Islet of Langerhans (tissue), 1 donor: ENCODE data around the gene FAM107A.

Experiments
- FAIRE-seq: peaks from one replicate; lab custom pipeline; 2011; peaks lifted over from hg19 to GRCh38; lab: Jason Lieb, UNC

FAM107A gene

GRCh38 chr3:58591517-58592510, 14.6 kb upstream of the FAM107A start:
- FAIRE-seq = no peak

DNA sequence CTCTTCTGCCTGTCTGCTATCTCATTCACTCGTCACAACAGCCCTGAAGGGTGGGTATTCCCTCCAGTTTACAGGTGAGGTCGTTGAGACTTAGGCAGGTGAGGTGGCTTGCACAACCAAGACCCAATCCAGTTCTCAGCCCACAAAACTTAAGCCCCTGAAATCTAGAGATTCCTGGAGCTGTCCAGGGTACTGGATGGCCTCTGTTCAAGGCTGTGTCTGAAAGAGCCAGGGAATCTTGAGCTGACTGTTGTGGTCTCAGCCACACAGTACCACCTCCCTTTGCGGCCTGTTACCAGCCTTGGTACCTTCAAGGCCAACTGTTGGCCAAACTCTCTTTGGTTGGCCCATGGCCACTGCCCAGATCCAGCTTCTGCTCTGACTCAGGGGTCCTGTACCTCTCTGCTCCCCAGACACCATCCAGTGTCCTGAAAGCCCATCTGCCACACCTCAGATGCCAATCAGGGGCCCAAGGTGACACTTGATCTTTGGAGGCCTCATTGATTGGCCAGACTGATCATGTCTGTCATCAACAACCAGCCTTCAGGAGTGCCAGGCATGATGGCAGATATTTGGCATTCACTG, 10.9 kb upstream of the FAM107A start:
- no peak for FAIRE-seq

DNA sequence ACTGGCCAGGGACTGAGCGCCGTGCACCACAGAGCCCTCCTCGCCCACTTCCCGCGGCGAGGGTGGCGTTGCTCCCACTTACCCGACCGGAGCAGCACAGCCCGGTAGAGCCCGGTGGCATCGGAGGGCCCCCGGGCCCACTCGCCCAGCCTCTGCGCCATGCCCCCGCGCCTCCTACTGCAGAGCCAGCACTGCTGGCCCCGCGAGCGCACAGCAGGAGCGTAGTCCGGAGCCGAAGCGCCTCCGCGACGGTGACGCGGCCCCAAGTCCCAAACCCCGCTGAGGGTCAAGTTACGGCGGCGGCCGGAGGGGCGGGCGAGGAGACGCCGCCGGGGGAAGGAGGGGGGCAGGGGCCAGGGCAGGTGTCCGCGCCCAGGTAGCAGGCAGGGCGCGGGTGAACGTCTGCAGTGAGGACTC, 9.6 kb upstream of the FAM107A start:
- no peak for FAIRE-seq

GRCh38 chr3:58585994-58586393, 8.8 kb upstream of the FAM107A start:
- FAIRE-seq = no peak

DNA sequence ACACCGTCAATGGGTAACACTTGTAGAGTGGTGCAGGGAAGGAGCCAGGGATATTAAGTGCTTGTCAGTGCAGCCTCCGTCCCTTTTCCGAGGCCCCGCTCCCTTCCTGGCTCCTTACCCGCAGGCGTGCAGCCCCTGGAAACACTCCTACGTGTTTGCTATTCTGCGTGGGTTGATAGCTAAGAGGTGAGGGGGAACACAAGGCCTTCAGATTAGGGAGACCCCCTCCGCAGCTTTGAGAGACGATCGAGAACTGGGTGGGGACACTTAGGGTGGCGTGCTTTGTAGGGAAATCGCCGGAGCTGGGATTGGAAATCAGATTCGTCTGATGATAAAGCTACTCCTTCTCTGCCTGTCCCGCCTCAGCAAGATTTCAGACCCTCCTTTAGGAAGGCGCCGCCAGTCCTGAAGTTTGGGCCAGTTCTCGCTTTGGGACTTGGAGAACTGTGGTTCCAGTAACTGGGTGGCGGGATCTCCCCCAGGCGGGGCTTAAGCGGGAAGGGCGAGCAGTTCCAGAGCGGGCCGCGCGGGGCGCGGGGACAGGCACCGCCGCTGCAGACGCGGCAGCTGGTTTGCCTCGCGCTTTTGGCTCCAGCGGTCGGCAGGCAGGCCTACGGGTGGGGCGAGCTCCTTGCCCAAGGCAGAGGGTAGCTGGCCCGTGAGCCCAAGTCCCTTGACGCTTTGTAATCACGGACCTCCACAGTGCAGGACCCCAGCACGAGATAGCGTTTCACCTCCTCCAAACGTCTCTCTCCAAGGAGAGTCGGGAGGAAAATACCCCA, 8.0 kb upstream of the FAM107A start:
- FAIRE-seq = no peak

DNA sequence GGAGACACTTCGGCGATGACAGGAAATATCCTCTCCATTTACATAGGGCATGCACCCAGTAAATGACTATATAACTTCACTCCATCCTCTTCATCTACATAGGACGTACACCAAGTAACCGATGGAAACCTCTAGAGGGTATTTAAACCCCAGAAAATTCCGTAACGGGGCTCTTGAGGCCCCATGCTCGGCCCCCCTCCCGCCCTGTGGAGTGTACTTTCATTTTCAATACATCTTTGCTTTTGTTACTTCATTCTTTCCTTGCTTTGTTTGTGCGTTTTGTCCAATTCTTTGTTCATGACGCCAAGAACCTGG, 7.5 kb upstream of the FAM107A start:
- no peak for FAIRE-seq

DNA sequence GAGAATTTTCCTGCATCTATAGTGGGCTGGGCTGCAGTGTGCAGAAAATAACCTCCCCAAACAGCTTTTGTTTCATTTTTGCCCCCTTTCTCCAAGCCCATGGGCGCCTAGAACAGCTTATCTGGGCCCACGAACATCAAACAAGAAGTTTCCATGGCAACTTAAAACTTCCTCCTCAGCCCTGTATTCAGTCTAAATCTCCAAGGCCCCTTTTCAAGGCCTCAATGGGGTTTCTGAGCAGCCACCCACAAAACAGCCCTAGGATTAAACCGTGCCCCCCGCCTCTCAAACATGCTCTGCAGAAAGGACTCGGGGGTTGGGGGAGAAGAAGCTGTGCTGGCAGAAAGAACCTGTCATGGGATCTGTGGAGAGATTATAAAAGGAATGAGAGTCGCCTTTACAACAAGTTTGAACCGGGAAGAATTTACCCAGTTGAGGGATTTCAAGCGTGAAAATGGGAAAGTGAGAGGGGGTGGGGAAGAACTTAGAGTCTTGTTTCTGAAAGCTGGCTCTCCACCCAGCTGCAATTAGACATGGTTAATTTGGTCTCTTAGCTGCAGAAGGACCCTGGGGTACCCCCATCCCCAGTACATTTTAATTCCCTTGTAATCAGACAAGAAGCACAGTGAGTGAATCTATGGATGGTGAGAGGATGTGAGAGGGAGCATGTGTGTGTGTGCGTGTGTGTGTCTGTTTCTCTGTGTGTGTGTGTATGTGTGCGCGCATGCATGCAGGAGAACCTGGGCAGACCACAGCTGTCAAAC, 4.3 kb upstream of the FAM107A start:
- FAIRE-seq = no peak

DNA sequence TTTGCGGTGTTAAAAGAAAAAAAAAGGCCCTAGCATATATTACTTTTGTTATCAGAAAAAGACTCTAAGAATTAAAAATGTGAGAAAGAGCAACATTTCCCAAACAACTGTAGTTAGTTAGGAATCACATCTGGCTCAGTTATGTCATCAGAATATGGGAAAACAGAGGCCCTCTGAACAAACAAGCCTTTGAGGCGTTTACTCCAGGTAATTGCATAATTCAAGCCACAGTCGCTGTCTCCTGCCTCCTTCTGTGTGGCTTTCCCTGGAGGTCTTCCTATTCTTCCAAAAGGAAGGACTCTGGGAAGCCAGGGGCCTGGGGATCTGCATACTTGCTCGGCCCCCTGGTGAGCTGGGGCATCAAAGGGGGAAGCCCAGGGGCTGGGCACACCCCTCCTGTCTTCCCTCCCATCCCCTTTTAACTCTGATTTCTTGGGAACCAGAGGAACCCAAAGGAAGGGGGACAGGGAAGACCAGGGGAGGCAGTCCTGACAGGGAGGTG, 3.7 kb upstream of the FAM107A start:
- no peak for FAIRE-seq

DNA sequence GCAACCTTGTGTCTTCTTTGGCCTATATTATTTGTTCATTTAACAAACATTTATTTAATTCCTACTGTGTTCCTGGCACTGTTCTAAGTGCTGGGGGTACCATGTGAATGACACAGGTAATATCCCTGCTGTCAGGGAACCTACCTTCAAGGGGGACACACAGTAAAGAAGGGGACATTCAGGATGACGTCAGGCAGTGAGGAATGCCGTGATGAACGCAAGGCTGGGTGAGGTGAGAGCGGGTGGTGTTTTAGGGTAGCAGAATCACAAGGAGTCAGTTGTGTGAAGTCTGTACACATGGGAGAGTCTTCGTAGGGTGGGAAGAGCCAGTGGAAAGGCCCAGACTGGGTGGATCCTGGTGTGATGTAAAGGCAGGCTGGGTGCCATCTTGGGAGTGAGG, 1.7 kb upstream of the FAM107A start:
- FAIRE-seq = no peak

DNA sequence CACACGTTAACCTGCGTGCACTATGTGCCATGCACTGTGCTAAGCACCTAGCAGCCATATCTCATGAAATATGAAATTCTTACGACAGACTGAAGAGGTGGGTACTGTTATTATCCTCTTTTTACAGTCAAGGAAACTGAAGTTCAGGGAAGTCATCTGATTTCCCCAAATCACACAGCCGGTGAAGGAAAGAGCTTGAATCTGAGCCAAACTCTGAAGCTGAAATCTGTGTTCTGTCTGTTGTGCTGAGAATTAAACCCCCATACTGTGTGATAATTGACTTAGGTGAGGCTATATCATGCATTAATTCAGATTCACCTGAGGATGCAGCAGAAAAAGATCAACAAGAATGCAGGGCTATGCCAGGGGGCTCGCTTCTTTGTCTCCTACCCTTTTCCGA, 475 bp downstream of the FAM107A start:
- FAIRE-seq = no peak

- FAIRE-seq = no peak
Measured at GRCh38 chr3:58575971-58576652, 1.1 kb downstream of the FAM107A start.

GRCh38 chr3:58574682-58575081, 2.5 kb downstream of the FAM107A start:
- no peak for FAIRE-seq

- FAIRE-seq = no peak
Measured at GRCh38 chr3:58574106-58574505, 3.1 kb downstream of the FAM107A start.

GRCh38 chr3:58573640-58574039, 3.6 kb downstream of the FAM107A start:
- no peak for FAIRE-seq

DNA sequence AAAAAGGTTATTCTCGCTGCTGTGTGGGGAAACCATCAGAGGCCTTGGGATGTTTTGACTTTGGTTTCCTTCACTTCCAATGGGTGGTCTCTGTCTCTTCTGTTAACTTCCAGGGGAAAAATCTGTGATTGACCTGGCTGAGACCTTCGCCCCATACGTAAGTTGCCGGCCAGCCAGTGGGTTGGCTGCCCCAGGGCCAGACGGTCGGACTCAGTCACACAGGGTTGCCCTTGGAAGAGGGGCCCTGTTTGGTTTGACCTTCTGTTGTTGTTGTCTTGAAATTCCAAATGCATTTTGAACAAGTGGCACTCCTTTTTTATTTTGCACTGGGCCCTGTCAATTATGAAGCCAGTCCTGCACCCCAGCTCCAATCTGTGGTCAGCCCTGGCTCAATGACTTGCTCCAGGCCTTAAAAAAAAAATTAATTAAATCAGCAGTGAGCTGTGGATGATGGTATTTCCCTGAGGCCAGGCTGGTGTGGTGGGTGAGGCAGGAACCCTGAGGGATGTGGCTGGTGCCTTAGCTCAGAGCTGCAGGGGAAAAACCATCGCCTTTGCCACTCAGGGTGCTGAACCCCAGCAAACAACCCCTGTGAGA, 4.5 kb downstream of the FAM107A start:
- no peak for FAIRE-seq

GRCh38 chr3:58572013-58572633, 5.1 kb downstream of the FAM107A start:
- FAIRE-seq = no peak

- FAIRE-seq = no peak
Measured at GRCh38 chr3:58570851-58571250, 6.3 kb downstream of the FAM107A start.

- FAIRE-seq = no peak
Measured at GRCh38 chr3:58569287-58570001, 7.7 kb downstream of the FAM107A start.

DNA sequence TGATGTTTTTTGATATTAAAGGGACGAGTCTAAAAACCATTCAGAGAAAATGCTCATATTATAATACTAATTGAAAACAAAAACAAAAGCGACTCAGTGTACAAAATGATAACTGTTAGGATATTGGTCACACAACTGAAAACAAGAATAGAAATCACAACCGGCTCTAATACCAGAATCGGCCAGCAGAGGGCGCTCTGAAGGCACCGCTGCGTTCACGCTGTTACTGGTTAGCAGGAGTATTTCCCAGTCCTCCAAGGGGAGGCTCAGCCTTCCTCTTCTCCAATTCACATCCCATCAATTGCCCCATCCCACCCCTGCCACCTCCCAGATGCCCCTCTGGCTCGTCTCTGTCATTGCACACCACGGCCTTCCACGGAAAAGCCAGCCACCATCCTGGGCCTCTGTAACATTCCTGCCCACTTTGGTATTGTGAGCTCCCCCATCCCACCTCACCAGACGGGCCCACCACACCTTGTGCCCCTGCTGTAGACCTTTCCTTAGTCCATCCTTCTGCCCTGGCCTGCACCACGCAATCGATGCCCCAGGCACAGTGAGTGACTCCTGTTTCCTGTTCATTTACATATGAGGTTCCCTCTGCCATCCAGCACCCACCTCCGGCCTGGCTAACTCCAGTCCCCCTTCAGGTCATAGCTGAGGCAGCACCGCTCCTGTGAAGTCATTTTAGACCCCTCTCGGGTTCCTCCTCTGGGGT, 8.5 kb downstream of the FAM107A start:
- peak; percentile 95 for FAIRE-seq

- no peak for FAIRE-seq
Measured at GRCh38 chr3:58567251-58567515, 10.0 kb downstream of the FAM107A start.
